Superior temporal gyrus (tissue), 1 donor: ENCODE measurements around the gene FGFRL1.
"Not testable (repeated sequence)": the region's sequence is repeated elsewhere in the genome, so short reads cannot be mapped to it uniquely, and the experiment has no call there.

Experiments used
- DNase-seq: peaks from one replicate; pipeline ENCODE4 v3.0.0-alpha.2; 2016; ENCODE audit errors: extremely low spot score

FGFRL1 gene

GRCh38 chr4:1051472-1051871 lies 40.0 kb downstream of the FGFRL1 start:
- no peak for DNase-seq

- DNase-seq, result no peak
Observed at GRCh38 chr4:1052231-1052671, 40.8 kb downstream of the FGFRL1 start.

- peak; percentile 28 for DNase-seq
Observed at GRCh38 chr4:1053080-1053661, 41.7 kb downstream of the FGFRL1 start.

- not testable (repeated sequence) for DNase-seq
Observed at GRCh38 chr4:1053891-1054290, 42.5 kb downstream of the FGFRL1 start.

- DNase-seq, result not testable (repeated sequence)
Observed at GRCh38 chr4:1054696-1055242, 43.3 kb downstream of the FGFRL1 start.

DNA sequence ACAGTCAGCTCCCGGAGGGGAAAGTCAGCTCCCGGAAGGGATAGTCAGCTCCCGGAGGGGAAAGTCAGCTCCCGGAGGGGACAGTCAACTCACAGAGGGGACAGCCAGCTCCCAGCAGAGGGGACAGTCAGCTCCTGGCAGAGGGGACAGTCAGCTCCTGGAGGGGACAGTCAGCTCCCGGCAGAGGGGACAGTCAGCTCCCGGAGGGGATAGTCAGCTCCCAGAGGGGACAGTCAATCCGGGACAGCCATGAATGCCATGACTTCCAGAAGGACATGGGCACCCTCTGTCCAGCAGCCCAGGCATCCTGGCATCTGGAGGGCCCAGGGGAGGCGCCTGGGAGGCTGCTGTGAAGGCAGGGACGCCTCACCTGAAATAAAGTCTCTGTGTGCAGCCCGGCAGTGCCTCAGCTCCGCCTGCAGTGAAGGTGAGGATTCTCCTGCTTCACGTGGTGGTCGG lies 43.8 kb downstream of the FGFRL1 start:
- not testable (repeated sequence) for DNase-seq

DNA sequence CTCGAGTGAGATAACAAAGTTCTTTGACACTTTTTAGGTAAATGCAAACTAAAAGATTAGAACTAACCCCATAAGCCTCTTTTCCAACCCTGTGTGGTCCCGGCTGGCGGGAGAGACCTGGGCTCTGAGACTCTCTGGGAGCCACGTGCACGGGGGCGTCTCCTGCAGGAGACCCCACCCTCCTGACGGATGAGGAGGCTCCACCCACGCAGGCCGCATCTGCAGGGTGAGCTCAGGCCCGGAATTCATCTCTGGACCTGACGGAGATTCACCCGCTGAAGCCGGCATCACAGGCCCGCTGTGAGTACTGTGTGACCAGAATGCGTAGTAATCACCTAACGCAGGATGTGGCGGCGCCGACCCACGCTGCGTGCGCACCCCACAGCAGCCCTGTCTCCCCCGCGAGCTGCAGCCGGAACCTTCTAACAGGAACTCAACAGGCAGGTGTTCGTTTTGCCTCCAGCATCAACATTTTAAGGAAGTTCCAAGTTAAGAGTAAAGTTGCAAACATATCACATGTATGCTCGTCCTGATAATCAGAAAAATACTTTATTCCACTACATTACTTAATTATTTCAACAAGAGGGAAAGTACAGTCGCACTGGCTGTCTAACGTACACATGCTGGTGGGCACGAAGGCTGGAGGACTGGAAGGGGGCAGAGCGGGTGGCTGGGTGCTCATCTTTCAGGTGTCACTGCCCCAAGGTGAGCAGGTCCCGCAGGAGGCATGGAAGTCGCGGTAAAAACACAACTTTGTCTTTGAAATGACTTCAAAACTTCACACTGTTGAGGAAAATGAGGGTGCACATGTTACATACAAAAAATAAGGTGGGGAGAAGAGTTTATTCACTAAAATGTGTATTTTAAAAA lies 44.5 kb downstream of the FGFRL1 start:
- DNase-seq, result no peak

GRCh38 chr4:1056671-1057402 lies 45.4 kb downstream of the FGFRL1 start:
- no peak for DNase-seq

DNA sequence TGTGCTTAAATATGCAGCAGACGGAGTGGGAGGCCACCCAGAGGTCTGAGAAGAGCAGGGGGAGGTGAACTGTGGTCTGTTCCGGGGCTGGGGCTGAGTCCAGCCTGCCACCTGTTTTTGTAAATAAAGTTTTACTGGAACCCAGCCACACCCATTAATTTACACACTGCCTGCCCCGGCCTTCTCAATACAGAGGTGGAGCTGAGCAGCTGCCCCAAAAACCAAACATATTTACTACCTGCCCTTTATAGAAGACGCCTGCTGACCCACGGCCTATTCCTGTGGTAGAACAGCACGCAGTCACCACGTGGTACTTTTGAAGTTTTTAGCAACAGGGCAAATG lies 45.9 kb downstream of the FGFRL1 start:
- DNase-seq, result no peak

- DNase-seq, result no peak
Observed at GRCh38 chr4:1058198-1058996, 47.0 kb downstream of the FGFRL1 start.

DNA sequence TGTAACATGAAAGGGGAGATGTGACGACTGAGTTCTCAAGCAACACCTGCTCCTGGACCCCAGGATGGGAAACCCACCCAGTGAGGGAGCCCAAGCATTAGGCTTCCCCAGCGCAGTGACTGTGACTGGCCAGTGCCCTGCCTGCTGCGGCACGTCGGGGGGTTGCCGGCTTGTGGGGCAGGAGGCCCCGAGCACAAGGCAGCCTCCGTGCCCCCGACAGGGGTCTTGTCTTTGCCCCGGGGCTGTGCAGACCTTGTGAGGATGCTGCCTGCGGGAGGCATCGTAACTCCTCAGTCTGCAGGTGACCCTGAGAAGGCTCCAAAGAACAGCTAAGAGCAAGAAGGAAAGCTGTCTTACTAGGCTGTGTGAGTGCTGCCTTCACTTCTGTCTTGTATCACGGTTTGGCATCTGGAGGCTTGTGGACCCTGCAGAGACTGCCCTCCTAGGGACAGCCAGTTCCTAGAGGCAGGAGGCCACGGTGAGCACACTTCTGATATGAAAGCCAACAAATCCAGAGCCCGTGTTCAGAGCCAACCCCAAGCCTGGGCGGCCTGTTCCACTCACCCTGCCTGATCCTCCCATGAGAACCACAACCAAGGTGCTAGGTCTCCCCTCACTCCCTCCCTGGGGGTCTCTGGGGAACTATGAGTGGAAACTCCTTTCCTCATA lies 47.7 kb downstream of the FGFRL1 start:
- DNase-seq, result no peak

- DNase-seq, result no peak
Observed at GRCh38 chr4:1060121-1060520, 48.7 kb downstream of the FGFRL1 start.

GRCh38 chr4:1060621-1061020 lies 49.2 kb downstream of the FGFRL1 start:
- DNase-seq, result no peak

DNA sequence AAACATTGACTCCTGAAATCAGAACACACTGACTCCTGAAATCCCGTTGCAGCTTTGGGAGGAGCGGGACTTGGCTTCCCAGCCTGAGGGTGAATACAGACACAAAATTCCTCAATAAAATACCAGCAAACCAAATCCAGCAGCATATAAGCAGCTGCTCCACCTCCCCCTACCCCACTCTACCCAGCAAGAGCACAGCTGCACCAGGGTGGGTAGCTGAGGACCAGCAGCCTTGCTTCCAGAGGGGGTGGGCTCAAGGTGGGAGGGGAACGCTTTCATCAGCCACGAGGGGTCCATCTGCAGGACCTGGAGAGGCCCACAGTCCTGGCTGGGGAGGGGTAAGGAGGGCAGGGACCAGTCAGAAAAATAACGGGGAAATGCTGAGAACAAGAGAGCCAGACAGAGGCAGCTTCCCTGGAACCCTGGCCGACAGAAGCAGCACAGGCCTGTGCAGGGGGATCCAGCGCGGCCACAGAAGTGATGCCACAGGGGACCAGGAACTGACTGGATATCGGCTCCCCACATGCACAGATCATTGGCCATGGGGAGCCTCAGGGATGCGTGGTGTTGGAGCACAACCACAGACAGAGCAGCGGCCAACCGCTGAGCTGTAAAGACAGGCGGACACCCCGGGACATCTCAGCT lies 49.8 kb downstream of the FGFRL1 start:
- DNase-seq, result no peak

- no peak for DNase-seq
Observed at GRCh38 chr4:1061760-1062159, 50.3 kb downstream of the FGFRL1 start.

DNA sequence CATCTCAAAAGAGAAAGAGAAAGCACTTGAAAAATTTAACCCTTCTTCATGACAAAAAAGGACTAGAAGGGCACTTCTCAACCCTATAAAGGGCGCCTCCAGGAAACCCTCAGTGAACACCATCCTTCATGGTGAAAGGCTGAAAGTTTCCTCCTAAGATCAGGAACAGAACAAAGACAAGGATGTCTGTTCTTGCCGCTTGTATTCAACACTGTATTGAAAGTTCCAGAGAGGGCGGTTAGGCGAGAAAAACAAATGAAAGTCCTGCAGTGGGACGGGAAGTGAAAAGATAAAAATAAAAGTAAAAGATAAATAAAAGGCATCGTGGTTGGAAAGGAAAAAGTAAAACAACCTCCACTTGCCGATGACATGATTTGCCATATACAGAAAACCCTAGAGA lies 51.0 kb downstream of the FGFRL1 start:
- no peak for DNase-seq

GRCh38 chr4:1065732-1066131 lies 54.3 kb downstream of the FGFRL1 start:
- DNase-seq, result no peak

DNA sequence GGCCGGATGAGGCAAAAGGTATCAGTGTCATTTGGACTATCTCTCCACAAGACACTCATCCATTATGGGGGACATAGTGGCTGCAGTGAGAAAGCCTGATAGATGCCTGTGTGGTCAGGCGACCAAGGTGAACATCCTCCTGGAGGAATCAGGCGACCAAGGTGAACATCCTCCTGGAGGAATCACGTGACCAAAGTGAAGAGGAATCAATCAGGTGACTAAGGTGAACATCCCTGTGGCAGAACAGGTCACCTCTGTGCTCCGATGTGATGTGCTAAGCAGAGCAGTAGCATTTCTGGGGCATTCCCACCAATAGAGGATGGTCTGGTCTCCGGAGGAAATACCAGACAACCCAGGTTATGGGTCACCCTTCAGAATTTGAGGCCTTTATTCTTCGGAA lies 58.0 kb downstream of the FGFRL1 start:
- no peak for DNase-seq

DNA sequence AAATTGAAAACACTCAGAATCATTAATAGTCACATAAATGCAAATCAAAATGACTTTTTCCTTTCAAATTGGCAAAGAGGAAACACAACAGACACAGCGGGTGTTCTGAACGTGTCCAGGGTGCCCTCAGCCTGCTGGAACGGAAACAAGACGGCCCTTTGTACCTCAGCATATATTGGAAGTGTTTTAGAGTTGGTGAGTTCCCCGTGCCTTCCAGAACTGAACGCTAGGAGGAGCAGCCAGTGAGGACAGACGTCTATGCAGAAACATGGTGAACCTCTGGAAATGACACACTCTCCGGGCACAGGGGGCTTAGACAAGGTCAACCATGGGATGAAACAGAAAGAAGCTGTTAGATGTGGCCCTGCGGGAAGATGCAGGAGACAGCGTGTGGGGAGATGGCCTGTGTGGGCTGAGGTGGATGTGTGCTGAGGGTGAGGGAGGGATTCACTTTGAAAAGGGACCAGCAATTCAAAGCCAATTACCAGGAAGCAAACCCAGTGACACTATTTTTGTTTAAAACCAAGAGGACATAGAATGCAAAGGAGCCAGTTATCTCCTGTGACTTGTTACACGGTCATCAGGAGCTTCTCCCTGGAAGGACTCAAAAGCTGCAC lies 61.5 kb downstream of the FGFRL1 start:
- peak; percentile 68 for DNase-seq

GRCh38 chr4:1074077-1074476 lies 62.7 kb downstream of the FGFRL1 start:
- DNase-seq, result no peak
